ENCODE measurements around the gene ETV1.
"Not testable (repeated sequence)": the region's sequence is repeated elsewhere in the genome, so short reads cannot be mapped to it uniquely, and the experiment has no call there.

The ETV1 gene

DNA sequence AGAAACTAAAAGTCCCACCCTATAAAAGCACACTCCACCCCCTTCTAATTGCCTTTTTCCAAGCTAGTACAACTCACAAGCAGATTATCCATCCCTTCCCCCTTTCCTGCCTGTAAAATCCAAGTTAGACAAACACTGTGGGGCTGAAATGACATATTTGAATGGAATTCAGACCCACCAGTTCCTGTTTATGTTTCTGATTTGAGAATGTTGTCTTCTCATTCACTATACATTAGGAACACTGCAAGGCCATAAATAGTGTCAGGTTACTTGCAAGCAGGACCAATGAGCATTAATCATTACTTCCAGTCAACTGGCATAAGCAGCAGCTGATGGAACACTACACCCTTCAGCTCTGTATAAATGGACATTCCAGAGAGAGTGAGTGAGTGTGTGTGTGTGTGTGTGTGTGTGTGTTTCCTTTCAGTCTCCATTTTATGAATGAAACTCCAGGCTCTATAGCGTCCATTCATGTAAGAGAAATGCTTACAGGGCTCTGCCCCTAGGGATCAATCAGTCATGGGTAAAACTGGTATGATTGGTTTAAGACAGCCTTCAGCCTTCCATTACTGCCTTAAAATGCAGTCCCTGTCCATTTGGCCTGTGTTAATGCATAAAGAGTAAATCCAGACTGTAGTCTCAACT, 69.3 kb downstream of the ETV1 start:
- DNase-seq, result no peak

DNA sequence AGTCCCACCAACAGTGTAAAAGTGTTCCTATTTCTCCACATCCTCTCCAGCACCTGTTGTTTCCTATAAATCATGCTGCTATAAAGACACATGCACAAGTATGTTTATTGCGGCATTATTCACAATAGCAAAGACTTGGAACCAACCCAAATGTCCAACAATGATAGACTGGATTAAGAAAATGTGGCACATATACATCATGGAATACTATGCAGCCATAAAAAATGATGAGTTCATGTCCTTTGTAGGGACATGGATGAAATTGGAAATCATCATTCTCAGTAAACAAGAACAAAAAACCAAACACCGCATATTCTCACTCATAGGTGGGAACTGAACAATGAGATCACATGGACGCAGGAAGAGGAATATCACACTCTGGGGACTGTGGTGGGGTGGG, 71.1 kb downstream of the ETV1 start:
- not testable (repeated sequence) for DNase-seq

- DNase-seq, result not testable (repeated sequence)
Measured at GRCh38 chr7:13917103-13917502, 72.4 kb downstream of the ETV1 start.

DNA sequence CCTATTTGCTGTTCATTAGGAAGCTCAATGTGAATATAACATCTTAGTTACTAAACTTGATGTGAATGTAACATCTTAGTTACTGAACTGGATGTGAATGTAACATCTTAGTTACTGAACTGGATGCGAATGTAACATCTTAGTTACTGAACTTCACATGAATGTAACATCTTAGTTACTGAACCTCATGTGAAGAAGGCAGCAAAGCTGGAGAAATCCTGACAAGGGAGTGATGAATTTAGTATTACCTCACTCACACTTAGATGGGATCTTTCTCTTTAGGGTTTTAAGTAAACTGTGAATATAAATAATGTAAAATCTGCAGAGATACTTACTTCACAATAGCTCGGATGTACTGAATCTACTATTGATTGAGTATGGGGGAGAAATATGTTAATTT, 73.6 kb downstream of the ETV1 start:
- no peak for DNase-seq

GRCh38 chr7:13912715-13913278, 76.7 kb downstream of the ETV1 start:
- DNase-seq, result no peak

DNA sequence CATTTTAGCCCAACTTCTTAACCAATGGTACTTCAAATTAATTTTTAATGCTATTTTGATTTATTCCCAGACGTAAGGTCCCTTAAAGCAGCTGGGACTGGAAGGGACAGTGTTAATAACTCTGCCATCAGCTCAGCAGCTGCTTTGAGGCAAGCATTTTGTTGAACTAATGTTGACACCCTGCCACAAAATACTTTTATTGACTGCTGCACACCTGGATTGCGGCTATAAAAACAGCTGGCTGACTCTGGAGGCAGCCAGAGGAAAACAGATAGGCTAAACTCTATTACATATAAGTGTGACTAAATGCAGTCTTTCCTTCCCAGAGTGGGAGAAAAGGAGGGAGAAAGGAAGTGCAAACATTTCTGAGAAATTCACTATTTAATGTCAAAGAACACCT, 77.6 kb downstream of the ETV1 start:
- DNase-seq, result no peak

GRCh38 chr7:13910805-13911551, 78.5 kb downstream of the ETV1 start:
- DNase-seq, result no peak

DNA sequence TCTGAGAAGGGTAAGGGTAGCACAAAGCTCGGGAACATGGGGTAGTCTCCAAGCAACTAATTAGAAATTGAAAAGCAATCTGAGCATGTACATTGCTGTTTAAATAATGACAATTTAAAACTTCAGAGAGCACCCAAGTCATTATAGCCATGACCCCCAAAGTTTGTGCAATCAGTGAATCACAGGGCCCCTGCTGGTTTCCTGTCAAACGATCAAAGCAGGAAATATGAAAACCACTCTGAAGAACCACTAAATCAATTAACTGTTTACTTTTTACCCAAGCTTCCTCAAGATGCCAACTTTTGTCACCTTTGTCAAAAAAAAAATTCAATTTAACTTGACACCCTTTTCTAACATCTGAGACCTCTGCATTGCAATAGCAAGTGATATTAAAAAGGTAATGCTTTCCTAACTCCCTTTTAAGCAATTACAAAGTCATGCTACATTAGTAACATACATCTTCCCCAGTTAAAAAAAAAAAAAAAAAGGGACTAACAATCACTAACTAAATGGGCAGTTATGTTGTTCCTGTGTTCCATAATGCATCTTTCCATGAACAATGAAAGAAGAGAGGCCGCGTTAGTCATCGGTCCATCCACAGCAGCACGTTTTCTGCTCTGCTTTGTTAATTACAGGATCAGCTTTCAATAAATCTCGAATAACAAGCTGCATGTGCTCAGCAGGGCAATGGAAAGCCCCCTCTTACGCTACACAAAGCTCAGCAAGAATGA, 80.6 kb downstream of the ETV1 start:
- DNase-seq, result no peak

DNA sequence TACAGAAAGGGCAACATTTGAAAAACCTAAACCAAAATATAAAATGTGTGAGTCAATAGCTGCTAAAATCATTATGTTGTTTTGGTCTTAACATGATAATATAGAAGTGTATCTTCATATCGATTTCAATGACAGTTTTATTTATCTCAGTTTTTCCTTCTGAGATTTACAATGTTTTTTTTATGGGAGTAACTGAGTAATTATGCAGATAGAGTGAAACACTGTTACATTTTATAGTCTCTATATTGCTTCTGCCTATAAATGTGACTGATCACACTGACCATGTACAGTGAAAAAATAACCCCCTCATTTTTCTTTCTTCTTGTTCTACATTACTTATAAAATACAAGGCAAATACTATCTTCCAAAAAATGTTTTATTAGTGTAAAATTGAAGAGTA, 81.6 kb downstream of the ETV1 start:
- no peak for DNase-seq

- DNase-seq, result no peak
Measured at GRCh38 chr7:13904689-13905088, 84.8 kb downstream of the ETV1 start.

DNA sequence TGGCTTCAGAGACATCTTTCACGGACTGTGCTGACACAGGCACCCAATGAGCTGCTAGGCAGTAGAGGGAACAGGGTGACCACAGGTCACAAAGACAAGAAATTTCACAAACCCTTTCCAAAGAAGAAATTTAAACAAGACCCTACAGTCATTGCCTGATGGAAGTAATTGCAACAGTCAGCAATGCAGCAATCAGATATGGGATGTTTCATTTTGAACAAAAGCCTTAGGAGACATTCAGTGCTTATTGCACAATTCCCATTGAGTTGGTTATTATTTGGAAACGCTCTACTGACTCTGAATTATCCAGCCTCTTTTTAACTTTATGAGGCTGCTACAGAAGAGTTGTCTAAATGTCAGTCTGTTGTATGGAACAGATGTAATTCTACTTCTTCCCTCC, 85.5 kb downstream of the ETV1 start:
- DNase-seq, result peak in 1 of 2 donors; percentile 3

DNA sequence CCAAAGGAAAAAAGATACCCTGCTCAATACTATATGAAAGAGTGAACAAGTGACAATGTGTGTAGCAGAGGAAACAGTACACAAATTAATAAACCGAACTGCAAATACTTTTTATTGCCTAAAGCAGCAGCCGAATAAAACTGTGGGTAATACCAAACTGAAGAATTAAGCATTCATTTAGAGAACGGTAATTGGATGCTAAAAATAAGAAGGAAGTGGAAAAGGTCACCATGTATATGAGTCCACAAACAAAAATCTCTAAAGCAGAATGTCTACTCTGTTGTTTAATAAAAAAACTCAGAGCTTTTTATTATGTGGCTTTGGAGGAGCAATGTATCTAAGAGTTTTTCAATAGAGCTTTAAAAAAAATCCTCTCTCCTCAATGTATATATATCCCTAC, 87.9 kb downstream of the ETV1 start:
- no peak for DNase-seq

DNA sequence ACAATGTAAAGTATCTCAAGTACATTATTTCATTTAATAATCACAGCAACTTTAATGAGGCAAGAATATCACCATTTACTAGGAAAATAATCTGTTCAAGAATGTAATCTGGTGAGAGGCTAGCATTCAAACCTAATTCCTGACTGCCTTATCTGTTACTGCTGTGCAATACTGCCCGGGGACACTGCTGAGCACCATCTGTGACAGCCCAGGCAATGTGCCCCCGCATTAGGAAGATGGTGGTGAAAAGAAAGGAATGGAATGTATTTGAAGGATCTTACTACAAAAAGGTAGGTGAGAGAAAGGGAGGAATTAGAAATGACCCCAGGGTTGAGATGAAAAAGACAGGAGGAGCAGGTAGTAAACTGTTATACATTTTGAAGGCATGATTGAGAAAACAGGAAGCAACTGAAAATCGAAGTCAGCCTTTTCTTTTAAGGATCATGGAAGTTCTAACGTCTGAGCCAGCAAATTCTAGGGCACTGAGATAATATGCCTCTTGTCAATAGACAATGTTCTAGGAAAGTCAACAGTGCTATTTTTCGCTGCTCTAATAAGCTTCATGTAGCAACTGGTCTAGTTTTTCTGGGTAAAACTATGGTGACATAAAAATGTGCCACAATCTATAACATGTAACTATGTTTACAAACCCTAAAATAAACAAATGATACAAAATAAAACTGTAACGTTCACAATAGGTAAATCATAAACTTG, 90.4 kb downstream of the ETV1 start:
- DNase-seq, result no peak

GRCh38 chr7:13897819-13898218, 91.6 kb downstream of the ETV1 start:
- DNase-seq, result peak; percentile 30 to 44

- DNase-seq, result no peak
Measured at GRCh38 chr7:13894954-13895353, 94.5 kb downstream of the ETV1 start.

- peak; percentile 3 to 11 for DNase-seq
Measured at GRCh38 chr7:13894377-13894776, 95.1 kb downstream of the ETV1 start.

- no peak for DNase-seq
Measured at GRCh38 chr7:13890793-13891192, 98.7 kb downstream of the ETV1 start.

DNA sequence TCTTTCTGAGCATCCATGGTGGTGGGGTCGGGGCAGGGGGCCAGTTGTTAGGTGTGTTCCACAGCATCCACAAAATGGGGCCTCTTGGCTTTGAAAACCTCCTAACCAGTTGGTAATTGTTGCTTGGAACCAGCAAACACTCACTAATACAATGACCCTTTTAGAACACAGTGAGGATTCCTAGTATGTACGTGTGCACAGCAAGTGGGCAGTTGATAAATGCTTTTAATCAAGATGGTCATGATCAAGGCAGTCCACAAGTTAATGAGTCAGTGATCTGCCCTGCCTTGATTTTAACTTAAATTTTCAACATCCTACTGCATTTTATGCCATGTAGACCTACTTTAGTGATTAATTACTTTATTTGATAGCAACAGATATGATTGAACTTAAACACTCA, 103.1 kb downstream of the ETV1 start:
- no peak for DNase-seq

- DNase-seq, result no peak
Measured at GRCh38 chr7:13882051-13882450, 107.4 kb downstream of the ETV1 start.

DNA sequence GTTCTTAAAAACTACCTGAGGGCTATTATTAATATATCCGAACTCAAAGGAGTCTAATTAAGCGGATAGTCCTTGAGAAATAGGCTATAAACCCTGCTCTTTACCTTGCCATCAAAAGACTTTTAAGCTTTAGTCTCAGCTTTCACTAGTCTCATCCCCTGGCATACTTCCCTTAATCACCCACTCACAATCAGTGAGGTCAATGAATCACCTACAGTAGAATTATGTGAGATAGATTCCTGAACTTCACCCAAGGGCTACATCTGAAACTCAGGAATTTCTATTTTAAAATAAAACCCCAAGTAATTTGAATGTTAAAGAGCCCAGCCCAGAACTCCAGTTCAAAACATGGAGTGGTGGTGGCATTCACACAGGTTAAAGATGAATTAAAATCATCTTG, 108.7 kb downstream of the ETV1 start:
- no peak for DNase-seq

DNA sequence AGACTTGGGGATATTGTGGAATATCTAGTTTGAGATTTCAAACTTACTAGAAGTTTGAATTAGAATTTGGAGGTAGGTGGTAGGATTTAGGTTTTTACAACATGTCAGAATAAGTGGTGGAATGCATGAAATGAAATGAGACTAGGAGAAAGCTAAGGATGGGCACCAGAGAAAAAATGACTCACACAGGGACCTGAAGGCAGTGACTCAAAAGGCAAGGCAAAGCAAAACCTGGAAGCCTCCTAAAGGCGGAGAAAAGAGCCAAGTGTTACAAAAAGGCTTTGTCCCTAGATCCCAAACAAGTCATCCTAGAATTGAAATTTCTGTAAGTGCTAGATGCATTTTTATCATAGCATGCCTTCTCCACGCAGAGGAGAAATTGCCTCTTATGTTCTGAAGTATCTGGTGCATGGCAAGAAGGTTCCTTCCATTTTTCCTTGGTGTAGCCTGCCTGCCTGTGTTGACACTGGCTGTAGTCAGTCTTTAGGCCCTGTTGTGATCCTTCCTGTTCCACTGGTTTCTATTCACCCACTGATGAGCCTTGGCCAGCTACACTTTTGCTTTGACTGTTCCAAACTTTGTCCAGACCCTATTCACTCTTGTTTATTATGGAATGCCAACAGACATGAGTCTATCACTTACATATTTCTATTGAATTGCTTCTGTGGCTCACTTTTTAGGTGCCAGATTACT, 109.3 kb downstream of the ETV1 start:
- no peak for DNase-seq

DNA sequence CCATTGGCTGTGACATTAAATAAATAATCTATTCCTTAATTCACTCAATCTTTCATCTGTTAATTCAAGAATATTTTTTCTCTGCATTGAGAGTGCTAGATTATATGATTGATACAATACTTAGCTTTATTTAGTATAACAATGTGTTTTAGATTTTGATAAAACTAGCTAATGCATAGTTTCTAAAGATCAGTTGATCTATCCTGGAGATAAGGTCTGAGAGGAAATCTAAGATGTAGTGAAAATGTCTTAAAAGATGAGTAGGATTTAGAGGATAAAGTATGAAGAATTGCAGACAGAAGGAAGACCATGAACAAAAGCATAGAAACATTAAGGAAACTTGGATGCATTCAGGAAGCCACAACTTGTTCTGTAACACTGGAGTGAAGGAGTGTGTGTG, 110.3 kb downstream of the ETV1 start:
- DNase-seq, result no peak
